ENCODE measurements around the gene LRRFIP2.

GRCh38 chr3:37217098-37217849 lies 42.9 kb upstream of the LRRFIP2 start:
- TF ChIP-seq POLR2A (IDR thresholded peaks at IDR 0.05), result no peak
- no peak for TF ChIP-seq CTCF (IDR thresholded peaks at IDR 0.05)
